NCI-H2196 (cell line): ENCODE data around the gene ACIN1.

Experiments used
- DNase-seq: peaks from one replicate; lab custom pipeline; 2025; ENCODE audit not compliant: unreplicated experiment; lab: John Stamatoyannopoulos, UW

ACIN1 gene

GRCh38 chr14:23086565-23086964 lies 8.4 kb downstream of the ACIN1 start:
- no peak for DNase-seq

- no peak for DNase-seq
Measured at GRCh38 chr14:23085458-23085857, 9.5 kb downstream of the ACIN1 start.

GRCh38 chr14:23080474-23080873 lies 14.5 kb downstream of the ACIN1 start:
- no peak for DNase-seq

GRCh38 chr14:23079716-23080115 lies 15.2 kb downstream of the ACIN1 start:
- DNase-seq, result no peak

GRCh38 chr14:23078692-23079116 lies 16.2 kb downstream of the ACIN1 start:
- DNase-seq, result no peak

GRCh38 chr14:23077962-23078361 lies 17.0 kb downstream of the ACIN1 start:
- DNase-seq, result no peak

GRCh38 chr14:23076785-23077408 lies 18.0 kb downstream of the ACIN1 start:
- DNase-seq, result no peak

GRCh38 chr14:23074906-23075305 lies 20.0 kb downstream of the ACIN1 start:
- no peak for DNase-seq

GRCh38 chr14:23071921-23072539 lies 22.9 kb downstream of the ACIN1 start:
- no peak for DNase-seq

- DNase-seq, result no peak
Measured at GRCh38 chr14:23071244-23071920, 23.6 kb downstream of the ACIN1 start.

- no peak for DNase-seq
Measured at GRCh38 chr14:23070262-23071129, 24.4 kb downstream of the ACIN1 start.

GRCh38 chr14:23069413-23069806 lies 25.5 kb downstream of the ACIN1 start:
- DNase-seq, result no peak

- DNase-seq, result no peak
Measured at GRCh38 chr14:23068789-23069412, 26.0 kb downstream of the ACIN1 start.

- no peak for DNase-seq
Measured at GRCh38 chr14:23067847-23068788, 26.8 kb downstream of the ACIN1 start.

- no peak for DNase-seq
Measured at GRCh38 chr14:23066855-23067744, 27.8 kb downstream of the ACIN1 start.

GRCh38 chr14:23066368-23066767 lies 28.6 kb downstream of the ACIN1 start:
- no peak for DNase-seq

GRCh38 chr14:23063601-23064000 lies 31.3 kb downstream of the ACIN1 start:
- DNase-seq, result no peak

GRCh38 chr14:23062002-23062401 lies 32.9 kb downstream of the ACIN1 start:
- DNase-seq, result no peak
